ENCODE measurements around the gene FXYD7. TPM values are rescaled to one million over a fixed set of nuclear protein-coding genes. Genes with fewer than 3 reads are reported as not detected.
A peak's percentile ranks its signal among the peaks of the same experiment; 100 is the strongest.
"Not testable (repeated sequence)": the region's sequence is repeated elsewhere in the genome, so short reads cannot be mapped to it uniquely, and the experiment has no call there.

Gene FXYD7
- total RNA-seq, 1 experiment from 2014 or later: not detected

DNA sequence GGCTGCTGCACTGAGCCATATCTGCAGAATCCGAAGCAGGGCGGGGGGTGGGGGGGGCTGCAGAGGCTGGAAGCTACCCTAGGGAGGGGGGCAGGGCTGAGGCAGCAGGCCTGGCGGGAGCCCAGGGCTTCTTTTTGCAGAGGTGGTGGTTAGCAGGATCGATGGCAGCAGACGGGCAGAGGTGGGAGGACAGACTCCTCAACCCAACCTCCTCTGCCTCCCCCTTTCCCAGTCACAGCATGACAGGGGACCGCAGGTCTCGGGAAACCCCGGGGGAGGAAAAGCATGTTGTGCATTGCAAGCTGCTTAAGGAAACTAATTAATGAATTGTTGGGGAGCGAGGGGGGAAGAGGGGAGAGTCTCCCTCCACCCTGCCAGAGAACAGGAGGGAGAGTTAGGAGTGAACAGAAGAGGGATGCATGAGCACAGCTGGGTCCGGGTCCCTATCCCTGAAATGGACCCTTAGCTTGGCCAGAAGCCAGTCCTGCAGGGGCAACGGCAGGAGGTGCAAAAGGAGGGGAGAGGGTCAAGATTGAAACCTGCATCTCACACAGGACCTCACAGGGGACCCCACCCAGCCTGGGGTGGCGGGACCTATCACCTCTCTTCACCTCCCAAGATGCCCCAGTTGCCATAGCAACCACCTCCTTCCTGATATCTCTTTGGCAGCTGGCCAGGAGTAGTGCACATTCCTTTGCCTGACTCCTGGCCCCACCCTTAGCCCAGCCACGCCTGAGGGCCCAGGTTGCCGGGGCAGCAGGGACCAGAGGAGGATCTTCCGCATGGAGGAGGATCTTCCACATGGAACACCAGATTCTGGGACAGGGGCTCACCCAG lies 1.8 kb downstream of the FXYD7 start:
- peak; percentile 55 for DNase-seq (ENCODE audit: low read depth)

DNA sequence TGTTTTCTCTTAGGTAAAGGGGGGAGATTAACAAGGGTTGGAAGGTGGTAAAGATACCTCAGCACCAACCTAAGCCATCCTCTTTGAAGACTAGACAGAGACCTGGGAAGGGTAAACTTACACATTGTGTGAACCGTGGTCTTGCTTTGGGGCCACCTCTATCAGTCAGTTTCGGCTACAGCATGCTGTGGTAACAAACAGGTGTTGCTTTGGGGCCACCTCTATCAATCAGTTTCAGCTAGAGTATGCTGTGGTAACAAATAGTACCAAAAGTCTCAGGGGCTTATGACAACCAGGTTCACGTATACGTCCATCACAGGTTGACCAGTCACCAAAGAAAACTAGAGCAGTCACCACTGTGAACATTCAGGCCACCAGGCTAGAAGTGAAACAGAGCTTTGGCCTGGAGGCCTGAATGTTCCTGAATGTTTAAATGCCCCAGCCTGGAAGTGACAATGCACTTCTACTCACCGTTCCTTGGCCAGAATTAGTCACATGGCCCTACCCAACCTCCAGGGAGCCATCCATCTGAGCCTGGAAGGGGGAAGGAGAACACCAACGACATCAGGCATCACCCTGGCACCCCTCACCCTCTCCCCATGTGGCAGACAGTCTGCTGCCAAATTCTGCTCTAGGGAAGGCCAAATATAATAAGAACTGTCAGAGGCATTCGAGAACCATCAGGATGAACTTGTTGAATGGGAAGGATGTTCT lies 3.8 kb downstream of the FXYD7 start:
- no peak for DNase-seq (ENCODE audit: low read depth)

DNA sequence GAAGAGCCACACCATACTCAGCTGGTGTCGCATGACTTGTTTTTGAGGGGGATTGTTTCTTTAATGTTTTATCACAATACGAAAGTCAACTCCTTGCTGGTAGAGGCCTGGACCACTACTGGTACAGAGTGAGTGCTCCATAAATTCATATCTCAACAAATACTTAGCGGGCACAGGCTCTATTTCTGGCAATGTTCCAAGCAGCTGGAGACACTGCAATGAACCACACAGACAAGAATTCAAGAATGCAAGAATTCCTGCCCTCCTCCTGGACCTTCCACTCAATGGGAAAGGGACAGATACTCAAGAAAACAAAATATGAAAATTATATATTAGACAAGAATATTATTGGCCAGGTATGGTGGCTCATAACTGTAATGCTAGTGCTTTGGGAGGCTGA lies 6.4 kb downstream of the FXYD7 start:
- no peak for DNase-seq (ENCODE audit: low read depth)

DNA sequence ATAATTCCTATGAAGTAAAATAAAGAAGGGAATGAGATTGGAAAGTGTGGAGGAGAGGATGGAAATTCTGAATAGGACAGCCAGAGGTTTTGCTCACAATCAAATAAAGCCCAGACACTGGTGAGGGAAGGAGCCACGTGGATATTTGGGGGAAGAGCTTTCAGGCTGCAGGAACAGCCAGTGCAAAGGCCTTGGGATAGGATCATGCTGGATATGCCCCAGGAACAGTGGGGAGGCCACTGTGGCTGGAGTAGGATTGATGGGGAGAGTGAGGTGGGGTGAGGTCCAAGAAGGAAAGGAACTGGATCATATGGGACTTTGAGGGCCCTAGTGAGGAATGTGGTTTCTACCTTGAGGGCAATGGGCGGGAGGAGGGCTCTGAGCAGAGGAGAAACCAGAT lies 7.4 kb downstream of the FXYD7 start:
- no peak for DNase-seq (ENCODE audit: low read depth)

DNA sequence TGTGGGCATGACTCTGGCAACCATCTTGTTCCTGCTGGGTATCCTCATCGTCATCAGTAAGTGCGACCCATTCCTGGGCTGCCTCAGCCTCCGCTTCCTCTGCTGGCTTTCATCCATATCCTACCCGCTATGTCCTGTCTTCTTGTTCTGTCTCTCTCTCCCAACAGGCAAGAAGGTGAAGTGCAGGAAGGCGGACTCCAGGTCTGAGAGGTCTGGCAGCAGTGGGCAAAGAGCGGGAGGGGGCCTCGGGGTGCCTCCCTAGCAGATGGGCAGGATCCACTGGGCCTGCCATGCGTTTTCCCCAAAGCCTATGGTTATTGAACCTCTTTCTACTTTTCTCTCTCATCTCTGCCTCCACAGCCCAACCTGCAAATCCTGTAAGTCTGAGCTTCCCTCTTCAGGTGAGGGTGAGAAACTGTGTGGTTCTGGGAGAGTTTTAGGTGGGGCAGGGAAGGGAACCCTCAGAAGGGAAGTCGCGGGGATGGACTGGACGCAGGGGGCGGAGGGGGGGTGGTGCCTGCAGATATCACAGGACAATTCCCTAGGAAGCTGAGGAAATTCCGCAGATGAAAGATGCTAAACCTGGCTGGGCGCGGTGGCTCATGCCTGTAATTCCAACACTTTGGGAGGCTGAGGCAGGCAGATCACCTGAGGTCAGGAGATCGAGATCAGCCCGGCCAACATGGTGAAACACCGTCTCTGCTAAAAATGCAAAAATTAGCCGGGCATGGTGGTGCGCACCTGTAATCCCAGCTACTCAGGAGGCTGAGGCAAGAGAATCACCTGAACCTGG lies 8.4 kb downstream of the FXYD7 start:
- no peak for DNase-seq (ENCODE audit: low read depth)

DNA sequence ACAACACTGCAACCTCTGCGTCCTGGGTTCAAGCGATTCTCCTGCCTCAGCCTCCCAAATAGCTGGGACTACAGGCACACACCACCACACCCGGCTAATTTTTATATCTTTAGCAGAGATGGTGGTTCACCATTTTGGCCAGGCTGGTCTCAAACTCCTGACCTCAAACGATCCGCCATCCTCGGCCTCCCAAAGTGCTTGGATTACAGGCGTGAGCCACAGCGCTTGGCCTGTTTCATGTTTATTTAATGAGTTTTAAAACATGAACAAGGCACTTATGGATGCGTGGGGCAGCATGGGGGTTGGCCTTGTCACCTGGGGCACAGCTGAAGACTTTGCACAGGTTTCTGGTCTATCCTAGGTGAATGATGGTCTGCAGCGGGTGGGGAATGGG lies 10.1 kb downstream of the FXYD7 start:
- not testable (repeated sequence) for DNase-seq (ENCODE audit: low read depth)

DNA sequence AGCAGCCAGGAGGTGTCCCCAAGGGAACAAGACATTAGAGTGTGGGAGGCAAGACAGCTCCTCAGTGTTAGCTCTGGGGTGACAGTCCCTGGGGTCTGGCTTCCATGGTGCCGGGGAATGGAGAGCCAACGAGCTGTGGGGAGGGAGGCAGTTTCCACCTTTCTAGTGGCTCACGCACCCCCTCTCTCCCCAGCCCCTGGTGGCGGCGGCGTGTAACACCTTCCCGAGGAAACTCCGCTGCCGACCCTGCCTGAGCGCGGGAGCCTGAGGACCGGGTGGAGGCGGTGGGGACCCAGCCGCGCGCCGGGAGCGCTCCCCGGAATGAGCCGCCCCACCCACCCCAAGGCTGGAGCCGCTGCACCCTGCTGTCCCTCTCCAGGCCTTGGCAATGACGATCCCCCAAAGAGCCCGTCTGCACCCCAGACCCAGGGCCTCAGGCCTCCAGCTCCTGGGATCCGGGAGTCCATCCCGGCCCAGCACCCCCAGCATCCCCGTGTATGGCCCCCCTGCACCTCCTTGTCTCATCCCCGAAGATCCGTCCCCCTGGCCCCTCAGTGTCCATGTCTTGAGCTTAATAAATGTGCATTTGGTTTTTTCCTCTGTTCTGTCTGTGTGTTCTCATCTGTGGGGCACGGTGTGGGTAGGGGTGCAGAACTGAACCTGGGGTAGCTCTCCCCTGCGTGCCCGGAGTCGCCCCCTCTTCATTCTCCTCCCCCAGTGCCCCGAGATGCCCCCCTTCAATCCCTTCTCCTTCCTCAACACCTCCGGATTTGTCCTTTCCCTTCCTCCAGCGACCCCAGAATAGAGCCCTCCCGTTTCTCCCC lies 10.9 kb downstream of the FXYD7 start:
- DNase-seq (ENCODE audit: low read depth): peak; percentile 46

DNA sequence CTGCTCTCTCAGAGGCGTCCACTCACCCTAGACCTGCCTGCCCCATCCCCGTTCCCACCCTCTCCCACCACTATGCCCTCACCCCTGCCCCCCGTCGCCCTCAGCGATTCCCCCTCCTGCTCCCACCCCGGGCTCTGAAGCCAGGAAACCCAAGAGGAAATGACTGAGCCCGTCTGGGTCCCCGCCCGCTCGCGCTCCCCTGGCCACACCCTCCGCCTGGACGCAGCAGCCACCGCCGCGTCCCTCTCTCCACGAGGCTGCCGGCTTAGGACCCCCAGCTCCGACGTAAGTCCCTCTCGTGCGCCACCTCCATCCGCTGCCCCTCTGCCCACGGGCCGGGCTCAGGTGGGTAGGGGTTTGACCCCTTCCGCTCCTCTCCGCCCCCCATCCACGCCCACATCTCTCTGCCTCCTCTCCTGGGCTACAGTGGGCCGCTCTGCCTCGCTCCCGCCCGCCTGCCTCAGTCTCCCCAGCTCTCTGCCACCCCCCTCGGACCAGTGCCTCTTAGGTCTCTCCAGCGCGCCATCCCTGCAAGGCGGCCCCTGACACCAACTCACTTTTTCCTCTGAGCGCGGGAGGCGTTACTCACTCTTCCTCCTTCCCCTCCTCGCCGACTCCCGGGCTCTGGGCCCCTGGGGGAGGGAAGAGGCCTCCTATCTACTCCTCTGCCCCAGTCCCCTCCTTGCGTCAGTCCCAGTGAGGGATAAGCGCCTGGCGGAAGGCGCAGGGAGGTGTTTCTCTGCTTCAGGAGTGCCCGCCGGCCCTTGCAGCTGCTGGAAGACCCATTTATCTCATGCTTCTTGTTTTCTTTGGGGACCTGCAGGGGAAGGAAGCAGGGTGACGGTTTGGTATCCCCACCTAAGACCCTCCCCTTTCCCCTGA lies 11.7 kb downstream of the FXYD7 start, which contains the start of gene FXYD5:
Gene FXYD5, plus strand, starts transcription at position 211 of the 882 bp plus-strand sequence. CDS start 816 bp downstream, outside the sequence.
- peak; percentile 86 for DNase-seq (ENCODE audit: low read depth)

DNA sequence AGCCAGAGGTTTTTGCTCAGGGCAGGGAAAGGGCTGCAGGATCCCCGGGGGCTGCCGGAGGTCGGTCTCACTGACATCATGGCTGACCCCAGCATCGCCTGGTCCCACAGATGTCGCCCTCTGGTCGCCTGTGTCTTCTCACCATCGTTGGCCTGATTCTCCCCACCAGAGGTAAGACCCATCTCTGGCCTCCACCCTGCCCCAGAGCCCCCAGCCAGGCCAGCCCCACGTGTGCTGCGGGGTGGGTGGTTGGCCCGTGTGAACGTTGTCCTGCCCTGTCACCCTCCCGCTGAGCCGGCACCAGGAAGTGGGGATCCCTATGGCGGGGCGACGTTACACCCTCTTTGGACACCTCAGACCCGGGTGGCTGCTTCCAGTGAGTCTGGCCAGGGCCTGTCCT lies 12.4 kb downstream of the FXYD7 start:
- DNase-seq (ENCODE audit: low read depth): no peak

DNA sequence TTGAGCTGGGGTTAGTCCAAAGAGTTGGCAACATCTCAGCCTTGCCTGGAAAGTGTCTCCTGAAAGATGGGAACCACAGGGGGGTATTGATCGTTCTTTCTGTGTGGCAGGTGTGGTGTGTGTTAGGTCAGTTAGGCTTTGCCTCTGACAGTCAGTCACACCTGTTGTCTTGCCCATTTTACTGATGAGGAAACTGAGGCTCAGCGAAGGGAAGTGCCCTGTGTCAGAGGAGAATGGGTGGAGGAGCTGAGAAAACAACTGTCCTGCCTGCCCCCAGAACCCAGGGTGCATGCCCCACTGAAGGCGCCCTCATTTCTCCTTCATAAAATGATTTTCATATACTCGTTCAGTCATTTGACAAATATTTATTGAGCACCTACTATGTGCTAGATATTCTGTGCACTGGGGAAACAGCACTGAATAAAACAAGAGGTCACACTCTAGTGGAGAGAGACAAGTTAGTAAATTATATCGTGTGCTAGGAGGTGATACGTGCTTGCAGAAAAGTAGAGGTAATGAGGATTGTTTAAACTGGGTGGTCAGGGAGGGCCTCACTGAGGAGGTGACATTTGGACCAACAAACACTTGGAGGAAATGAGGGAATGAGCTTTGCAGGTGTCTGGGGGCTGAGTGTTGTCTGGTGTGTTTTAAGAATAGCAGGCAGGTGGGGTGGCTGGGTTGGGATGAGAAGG lies 13.1 kb downstream of the FXYD7 start:
- DNase-seq (ENCODE audit: low read depth): no peak

DNA sequence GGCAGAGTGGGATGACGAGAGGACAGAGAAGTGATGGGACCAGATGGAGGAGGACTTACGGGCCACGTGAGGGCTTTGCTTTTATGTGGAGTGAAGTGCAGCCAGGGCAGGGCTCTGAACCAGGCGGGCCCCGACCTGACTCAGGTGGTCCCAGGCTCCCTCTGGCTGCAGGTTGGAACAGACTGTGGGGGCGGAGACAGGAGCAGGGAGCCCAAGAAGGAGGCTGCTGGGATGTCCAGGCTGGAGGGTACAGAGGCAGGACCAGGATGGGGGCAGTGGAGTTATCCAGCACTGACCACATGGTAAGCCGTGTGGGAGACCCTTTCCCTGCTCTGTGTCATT lies 13.6 kb downstream of the FXYD7 start:
- DNase-seq (ENCODE audit: low read depth): no peak

DNA sequence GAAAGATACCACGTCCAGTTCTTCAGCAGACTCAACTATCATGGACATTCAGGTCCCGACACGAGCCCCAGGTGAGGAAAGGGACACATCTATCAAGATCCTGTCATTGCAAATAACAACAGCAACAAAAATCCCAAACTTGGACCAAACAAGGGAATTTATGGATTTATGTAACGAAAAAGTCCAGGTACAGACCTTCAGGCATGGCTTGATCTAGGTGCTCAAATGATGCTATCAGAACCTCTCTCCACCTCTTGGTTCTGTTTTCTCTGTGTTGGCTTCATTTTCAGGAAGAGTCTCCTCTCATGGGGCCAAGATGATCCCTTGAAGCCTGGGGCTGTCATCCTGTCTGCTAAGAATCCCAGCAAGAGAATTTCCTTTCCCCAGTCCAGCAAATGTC lies 14.4 kb downstream of the FXYD7 start:
- no peak for DNase-seq (ENCODE audit: low read depth)

DNA sequence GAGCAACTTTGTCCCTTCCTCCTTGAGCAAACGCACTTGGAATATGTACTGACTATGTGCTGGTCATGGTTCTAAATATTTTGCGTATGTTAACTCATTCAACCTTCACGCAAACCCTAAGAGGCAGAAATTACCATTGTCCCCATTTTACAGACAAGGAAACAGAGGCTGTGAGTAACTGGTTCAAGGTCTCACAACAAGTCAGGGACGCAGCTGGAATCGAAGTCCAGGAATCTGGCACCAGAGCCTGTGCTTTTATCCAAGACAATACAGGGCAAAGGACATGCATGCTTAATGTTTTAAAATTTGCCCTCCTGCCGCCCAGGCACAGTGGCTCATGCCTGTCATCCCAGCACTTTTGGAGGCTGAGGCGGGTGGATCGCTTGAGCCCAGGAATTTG lies 16.6 kb downstream of the FXYD7 start:
- DNase-seq (ENCODE audit: low read depth): no peak

DNA sequence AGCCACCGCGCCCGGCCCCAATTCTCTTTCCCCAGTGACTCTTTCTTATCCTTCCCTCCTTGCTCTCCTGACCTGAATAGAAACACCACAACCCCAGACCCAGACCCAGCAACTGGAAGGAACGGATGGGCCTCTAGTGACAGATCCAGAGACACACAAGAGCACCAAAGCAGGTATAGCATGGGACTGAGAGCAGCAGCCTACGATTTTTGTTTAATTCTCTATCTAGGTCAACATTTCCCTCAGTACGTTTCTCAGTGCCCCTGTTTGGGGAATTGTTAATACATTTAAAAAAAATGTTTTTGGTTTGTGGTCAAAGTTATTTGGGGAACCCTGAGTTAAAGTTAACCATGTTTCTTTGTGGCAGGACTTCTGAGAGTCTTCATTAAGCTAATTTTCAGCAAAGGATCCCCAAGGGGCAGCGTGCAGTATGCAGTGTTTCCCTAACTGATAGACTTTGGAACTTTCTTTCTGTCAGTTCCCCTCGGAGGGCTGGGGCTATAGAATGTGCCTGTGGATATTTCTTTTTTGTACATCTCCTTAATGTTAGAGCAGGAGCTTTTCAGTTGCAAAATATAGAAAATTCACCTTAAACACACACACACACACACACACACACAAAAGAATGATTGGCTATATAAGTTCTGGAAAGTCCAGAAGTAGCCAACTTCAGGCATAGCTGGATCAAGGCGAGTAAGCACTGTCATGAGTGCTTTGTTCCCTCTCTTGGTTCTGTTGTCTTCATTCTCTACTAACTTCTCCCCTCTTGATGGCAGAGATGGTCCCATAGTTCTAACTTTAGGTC lies 17.8 kb downstream of the FXYD7 start:
- no peak for DNase-seq (ENCODE audit: low read depth)

DNA sequence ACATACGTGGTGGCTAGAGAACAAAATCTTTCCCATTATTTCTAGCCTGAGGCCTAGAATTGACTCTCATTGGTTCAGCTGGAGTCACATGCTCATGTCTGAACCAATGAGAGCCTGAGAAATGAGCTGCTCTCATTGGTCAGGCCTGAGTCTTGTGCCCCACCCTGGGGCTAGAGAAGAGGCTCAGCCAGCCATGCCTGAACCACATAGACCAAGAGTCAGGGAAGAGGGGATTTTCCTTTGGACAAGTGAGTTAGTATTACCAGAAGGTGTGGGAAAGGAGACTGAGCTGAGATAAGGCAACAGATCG lies 18.3 kb downstream of the FXYD7 start:
- no peak for DNase-seq (ENCODE audit: low read depth)

DNA sequence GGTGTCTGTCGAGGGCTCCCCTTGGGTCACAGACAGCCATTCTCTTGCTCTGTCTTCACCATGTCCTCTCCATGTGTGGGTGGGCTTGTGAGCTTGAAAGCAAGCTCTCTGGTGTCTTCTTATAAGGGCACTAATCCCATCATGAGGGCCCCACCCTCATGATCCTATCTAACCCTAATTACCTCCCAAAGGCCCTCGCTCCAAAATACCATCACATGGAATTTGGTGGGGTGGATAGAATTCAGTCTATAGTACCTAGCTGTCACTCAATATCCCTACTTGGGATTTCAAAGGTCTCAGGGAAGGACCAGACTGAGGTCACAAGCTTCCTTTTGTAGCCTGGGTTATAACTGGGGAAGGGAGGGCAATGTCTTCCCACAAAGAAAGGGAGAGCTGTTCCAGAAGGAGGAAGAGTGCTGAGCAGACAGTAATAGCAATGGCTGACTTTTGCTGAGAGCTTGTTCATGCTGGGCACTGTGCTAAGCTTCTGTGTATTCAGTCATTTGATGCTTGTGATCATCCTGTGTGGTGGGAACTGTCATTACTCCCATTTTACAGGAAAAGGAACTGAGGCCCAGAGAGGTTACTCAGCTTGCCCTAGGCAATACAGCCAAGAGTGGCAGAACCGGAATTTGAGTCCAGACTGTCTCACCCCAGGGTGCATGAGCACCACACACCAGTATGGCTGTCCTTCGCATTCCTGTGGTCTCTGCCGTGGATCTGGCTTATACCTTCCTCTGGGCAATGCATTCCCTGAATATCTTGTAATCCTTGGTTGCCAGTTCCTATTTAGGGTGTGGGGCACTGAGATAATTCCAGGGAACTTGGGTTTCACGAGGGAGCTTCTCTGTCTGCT lies 19.6 kb downstream of the FXYD7 start:
- peak; percentile 92 for DNase-seq (ENCODE audit: low read depth)

DNA sequence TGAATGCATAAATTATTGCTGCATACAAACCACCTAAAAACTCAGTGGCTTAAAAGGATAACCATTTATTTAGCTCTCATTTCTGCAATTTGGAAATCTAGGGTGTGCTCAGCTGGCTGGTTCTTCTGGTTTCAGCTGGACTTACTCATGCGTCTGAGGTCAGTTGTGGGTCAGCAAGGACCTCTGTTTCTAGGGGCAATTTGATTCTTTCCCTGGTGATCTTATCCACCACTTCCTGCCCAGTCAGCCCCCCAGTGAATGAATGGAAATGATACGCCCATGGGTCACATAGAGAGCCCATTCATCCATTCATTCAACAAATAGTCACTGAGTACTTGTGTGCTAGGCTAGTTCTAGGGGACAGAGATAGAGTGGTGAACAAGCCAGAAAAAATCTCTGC lies 21.4 kb downstream of the FXYD7 start:
- peak; percentile 49 for DNase-seq (ENCODE audit: low read depth)

Measured in RPMI7951 (cell line).